GM12891 (cell line): ENCODE measurements around the gene TSHZ2.

ENCODE experiments used
- DNase-seq: peaks from one replicate; pipeline ENCODE4 v3.0.0; 2011; ENCODE audit warnings: low spot score; ENCODE audit not compliant: insufficient read length
- FAIRE-seq: peaks from 2 replicates; lab custom pipeline; 2011; peaks lifted over from hg19 to GRCh38; lab: Jason Lieb, UNC
- PAX5 ChIP-seq: IDR thresholded peaks from 2 replicates; pipeline ENCODE4 v1.6.1; 2011; ENCODE audit warnings: low read length, moderate library complexity, mild to moderate bottlenecking; ENCODE audit not compliant: insufficient read depth, severe bottlenecking
- POLR2A ChIP-seq: IDR thresholded peaks from 2 replicates; pipeline ENCODE4 v1.6.1; 2011; ENCODE audit warnings: low read depth, low read length, control low read depth
- POLR2AphosphoS5 ChIP-seq: IDR thresholded peaks from 2 replicates; pipeline ENCODE4 v1.6.1; 2011; ENCODE audit warnings: low read depth, low read length, control low read depth
- POU2F2 ChIP-seq: IDR thresholded peaks from 2 replicates; pipeline ENCODE4 v1.6.1; 2011; ENCODE audit warnings: low read depth, mild to moderate bottlenecking, control low read depth, low read length, moderate library complexity
- SPI1 ChIP-seq: IDR thresholded peaks from 2 replicates; pipeline ENCODE4 v1.6.1; 2011; ENCODE audit warnings: low read depth, low read length, control low read depth
- TAF1 ChIP-seq: IDR thresholded peaks from 2 replicates; pipeline ENCODE4 v1.6.1; 2011; ENCODE audit warnings: low read depth, low read length, control low read depth

Gene TSHZ2

GRCh38 chr20:53491462-53491861 lies 519.3 kb downstream of the TSHZ2 start:
- no peak for TF ChIP-seq SPI1
- no peak for TF ChIP-seq TAF1
- TF ChIP-seq POLR2A = no peak
- no peak for TF ChIP-seq POLR2AphosphoS5
- no peak for TF ChIP-seq POU2F2
- no peak for TF ChIP-seq PAX5
- no peak for DNase-seq

GRCh38 chr20:53492212-53492611 lies 520.1 kb downstream of the TSHZ2 start:
- no peak for DNase-seq
- TF ChIP-seq SPI1 (no peak), POLR2A (no peak), POU2F2 (no peak), POLR2AphosphoS5 (no peak), TAF1 (no peak), PAX5 (no peak)
- no peak for FAIRE-seq

More at GRCh38 chr20:53491462-53491861, 519.3 kb downstream of the TSHZ2 start:
- no peak for FAIRE-seq

- no peak for DNase-seq
- FAIRE-seq = no peak
- TF ChIP-seq SPI1 (no peak), POLR2AphosphoS5 (no peak), TAF1 (no peak), POLR2A (no peak), PAX5 (no peak), POU2F2 (no peak)
These were observed 521.2 kb downstream of the TSHZ2 start for GRCh38 chr20:53493311-53493857.

GRCh38 chr20:53494753-53495152 lies 522.6 kb downstream of the TSHZ2 start:
- TF ChIP-seq POLR2A (no peak), SPI1 (no peak), PAX5 (no peak), POLR2AphosphoS5 (no peak), POU2F2 (no peak), TAF1 (no peak)
- FAIRE-seq (no peak), DNase-seq (no peak)

- TF ChIP-seq PAX5 (no peak), POLR2A (no peak), POLR2AphosphoS5 (no peak), POU2F2 (no peak), TAF1 (no peak), SPI1 (no peak)
- DNase-seq (no peak), FAIRE-seq (no peak)
These were observed 523.4 kb downstream of the TSHZ2 start for GRCh38 chr20:53495398-53496092.

GRCh38 chr20:53497246-53497645 lies 525.1 kb downstream of the TSHZ2 start:
- DNase-seq = no peak
- FAIRE-seq = no peak
- TF ChIP-seq POU2F2 = no peak
- TF ChIP-seq PAX5 = no peak
- TF ChIP-seq TAF1 = no peak
- TF ChIP-seq SPI1 = no peak
- no peak for TF ChIP-seq POLR2AphosphoS5
- no peak for TF ChIP-seq POLR2A

- TF ChIP-seq POLR2A = no peak
- TF ChIP-seq SPI1 = no peak
- TF ChIP-seq TAF1 = no peak
- TF ChIP-seq PAX5 = no peak
- TF ChIP-seq POLR2AphosphoS5 = no peak
- no peak for TF ChIP-seq POU2F2
- DNase-seq (no peak), FAIRE-seq (no peak)
These were observed 526.2 kb downstream of the TSHZ2 start for GRCh38 chr20:53498341-53498740.

- DNase-seq (no peak), FAIRE-seq (no peak)
- no peak for TF ChIP-seq SPI1
- TF ChIP-seq PAX5 = no peak
- TF ChIP-seq POLR2AphosphoS5 = no peak
- no peak for TF ChIP-seq POU2F2
- TF ChIP-seq TAF1 = no peak
These were observed 528.5 kb downstream of the TSHZ2 start for GRCh38 chr20:53500651-53501050.

GRCh38 chr20:53502820-53503219 lies 530.7 kb downstream of the TSHZ2 start:
- DNase-seq (no peak), FAIRE-seq (no peak)
- TF ChIP-seq PAX5 (no peak), SPI1 (no peak), POLR2AphosphoS5 (no peak), POLR2A (no peak), POU2F2 (no peak), TAF1 (no peak)
